Coronary artery (tissue), 2 donors: ENCODE measurements around the gene RAPGEFL1.

ENCODE experiments used
- DNase-seq: peaks from one replicate; pipeline ENCODE4 v3.0.0-alpha.2; 2017; ENCODE audit warnings: low spot score
- H3K27ac ChIP-seq, 2 donors: fragments of 200-600 bp; sonication (generic); one replicate each; pipeline ENCODE4 v1.5.1; 2016 to 2019
- H3K4me3 ChIP-seq: fragments of 200-600 bp; sonication (generic); 2 replicates; pipeline ENCODE4 v1.5.1; 2016; ENCODE audit warnings: mild to moderate bottlenecking, moderate library complexity
- TF ChIP-seq, protein P1 (sequence below): fragments of 200-600 bp; sonication (generic); IDR thresholded peaks from one replicate; pipeline ENCODE4 v1.5.1; 2019; ENCODE audit warnings: antibody characterized with exemption

The RAPGEFL1 gene

DNA sequence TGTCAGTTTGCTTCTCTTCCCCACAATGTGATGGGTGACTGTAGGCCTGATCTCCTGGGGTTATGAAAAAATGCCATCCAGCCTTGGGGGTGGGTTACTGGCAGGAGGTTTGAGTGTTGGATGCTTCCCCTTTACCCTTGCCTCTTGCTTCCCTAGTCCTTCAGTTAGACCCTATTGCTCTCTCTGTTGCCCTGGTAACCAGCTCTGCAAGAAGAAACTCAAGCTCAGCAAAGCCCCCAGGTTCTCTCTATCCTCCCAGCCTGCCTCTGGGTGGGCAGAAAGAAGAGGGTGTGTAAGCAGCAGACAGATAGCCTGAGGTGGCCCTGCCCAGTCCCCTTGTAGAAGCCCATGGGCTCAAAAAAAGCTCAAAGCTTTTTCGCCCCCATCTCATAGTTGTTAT, 2.8 kb upstream of the RAPGEFL1 start:
- TF ChIP-seq, protein P1, sequence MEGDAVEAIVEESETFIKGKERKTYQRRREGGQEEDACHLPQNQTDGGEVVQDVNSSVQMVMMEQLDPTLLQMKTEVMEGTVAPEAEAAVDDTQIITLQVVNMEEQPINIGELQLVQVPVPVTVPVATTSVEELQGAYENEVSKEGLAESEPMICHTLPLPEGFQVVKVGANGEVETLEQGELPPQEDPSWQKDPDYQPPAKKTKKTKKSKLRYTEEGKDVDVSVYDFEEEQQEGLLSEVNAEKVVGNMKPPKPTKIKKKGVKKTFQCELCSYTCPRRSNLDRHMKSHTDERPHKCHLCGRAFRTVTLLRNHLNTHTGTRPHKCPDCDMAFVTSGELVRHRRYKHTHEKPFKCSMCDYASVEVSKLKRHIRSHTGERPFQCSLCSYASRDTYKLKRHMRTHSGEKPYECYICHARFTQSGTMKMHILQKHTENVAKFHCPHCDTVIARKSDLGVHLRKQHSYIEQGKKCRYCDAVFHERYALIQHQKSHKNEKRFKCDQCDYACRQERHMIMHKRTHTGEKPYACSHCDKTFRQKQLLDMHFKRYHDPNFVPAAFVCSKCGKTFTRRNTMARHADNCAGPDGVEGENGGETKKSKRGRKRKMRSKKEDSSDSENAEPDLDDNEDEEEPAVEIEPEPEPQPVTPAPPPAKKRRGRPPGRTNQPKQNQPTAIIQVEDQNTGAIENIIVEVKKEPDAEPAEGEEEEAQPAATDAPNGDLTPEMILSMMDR: no peak
- Histone ChIP-seq H3K4me3 (no peak overlapping the region), H3K27ac (no peak overlapping the region)
- no peak for DNase-seq

DNA sequence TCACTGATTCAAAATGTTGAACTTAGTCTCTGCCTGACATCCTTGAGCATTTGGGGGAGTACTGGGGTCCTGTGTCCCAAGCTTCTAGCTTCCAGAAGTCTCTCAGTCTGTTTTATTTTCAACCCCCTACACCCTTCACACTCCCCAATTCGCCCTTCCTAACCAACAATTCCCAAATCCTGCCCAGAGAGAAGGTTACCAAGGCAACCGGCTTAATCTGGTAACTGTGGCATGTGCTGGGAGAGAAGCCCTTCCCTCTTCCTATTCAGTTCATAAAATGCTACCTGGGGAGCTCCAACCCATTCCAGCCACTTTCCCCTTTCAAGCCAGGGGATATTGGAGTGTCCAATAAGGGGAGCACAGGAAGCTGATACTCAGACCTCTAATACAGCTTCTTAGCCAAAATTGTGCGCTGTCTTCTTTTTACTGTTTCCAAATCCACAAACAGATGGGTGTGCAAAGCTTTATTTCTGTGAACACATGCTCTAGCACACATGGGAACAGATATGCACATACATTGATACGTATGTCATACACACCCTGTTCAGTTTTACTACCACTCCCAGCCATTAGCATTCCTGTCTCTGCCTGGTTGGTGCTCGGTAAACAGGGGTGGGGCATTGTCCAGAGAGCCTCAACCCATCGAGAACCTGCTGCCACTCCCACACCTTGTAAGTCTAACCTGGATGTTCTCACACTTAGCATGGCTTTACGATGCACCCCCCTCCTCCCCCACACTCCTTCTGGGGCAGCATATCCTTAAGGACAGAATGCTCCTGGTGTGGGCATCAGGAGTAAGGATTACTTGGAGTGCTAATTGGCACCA, 1.1 kb upstream of the RAPGEFL1 start:
- DNase-seq: no peak
- TF ChIP-seq, protein P1: no peak
- Histone ChIP-seq H3K27ac (no peak overlapping the region), H3K4me3 (no peak overlapping the region)

DNA sequence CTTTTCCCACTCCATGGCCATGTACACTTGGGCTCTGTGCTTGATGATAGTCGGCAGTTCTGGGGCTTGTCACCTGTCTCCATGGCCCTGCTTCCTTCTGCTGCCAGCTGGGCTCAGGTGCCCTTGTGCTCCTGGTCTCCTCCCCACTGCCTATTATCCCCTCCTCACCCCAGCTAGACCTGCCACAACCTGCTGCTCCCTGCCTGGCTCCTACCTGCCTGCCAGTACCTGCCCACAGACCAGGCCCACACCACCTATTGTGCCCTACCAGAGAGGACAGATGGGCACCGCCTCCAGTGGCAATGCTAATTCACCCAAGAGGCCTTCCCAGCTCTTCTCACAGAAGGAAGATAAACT, 538 bp upstream of the RAPGEFL1 start:
- DNase-seq: no peak
- Histone ChIP-seq H3K27ac (no peak overlapping the region), H3K4me3 (no peak overlapping the region)
- TF ChIP-seq, protein P1: no peak

DNA sequence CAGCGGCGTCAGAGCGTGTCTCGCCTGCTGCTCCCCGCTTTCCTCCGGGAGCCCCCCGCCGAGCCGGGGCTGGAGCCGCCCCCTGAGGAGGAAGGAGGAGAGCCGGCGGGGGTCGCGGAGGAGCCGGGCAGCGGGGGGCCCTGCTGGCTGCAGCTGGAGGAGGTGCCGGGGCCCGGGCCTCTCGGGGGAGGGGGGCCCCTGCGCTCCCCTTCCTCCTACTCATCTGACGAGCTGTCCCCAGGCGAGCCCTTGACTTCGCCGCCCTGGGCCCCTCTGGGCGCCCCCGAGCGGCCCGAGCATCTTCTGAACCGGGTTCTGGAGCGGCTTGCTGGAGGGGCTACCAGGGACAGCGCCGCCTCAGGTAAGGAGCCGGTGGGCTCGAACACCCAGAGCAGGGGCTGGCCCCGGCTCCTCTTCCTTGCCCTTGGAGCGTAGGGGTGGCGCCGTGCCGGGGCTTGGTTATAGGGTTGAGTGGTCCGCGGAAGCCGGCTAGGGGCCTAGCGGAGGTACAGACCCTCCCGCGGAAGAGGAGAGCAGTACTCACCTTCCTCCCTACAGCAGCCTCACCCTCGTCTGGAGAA, 841 bp downstream of the RAPGEFL1 start:
- DNase-seq: no peak
- TF ChIP-seq, protein P1: no peak
- Histone ChIP-seq H3K27ac (no peak overlapping the region), H3K4me3 (peak overlapping the region; percentile 68)

DNA sequence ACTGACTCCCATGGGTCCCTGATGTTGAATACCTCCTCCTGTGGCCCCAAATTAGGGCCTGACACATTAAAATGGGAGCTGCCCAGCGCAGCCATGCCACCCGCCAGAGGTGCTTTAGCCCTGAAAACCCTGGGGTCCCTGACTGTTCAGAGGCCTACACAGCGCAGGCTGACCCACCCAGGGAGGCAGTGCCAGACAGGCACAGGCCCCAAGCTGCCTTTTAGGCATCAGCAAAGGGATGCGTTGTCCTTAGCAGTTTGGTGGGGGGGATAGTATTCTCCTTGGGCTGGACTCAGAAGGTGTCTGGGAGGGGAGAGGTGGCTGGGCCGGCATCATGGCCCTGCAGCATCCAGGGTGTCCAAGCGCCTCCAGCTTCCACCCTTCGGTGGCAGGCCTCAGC, 1.4 kb downstream of the RAPGEFL1 start:
- DNase-seq: no peak
- H3K27ac ChIP-seq: no peak overlapping the region
- TF ChIP-seq, protein P1: no peak
- H3K4me3 ChIP-seq: no peak overlapping the region

DNA sequence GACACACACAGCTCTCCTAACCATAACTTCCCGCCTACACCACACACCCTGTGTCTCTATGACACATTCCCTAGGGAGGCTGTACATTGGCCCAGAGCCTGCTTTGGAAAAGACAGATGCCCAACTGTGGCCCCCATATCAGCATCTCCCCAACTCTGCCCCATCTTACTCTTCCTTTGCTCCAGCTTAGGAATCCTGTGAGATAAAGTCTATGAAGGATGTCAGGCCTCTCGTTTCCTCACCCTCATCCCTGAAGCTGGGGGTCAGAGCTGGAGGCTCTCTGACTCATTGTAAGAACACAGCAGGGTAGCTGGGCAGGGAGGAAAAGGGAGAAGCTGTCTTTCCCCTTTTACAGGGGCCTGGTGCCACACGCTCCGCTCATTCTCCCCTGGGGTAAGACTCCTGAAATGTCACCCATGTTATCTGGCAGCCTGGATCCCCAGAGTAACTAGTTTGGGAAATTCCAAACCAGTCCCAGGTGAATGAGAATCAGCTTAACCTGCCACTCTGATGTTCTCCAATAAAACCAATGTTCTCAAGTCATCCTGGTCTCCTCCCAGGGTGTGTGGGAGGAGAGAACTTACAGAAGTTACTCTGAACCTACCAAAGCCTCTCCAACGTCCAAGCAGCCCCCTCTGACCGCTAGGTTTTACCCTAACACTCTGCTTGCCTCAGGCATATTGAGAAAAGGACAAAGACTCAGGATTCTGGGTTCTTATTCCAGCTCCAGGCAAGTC, 2.8 kb downstream of the RAPGEFL1 start:
- DNase-seq: no peak
- H3K27ac ChIP-seq: no peak overlapping the region
- no peak overlapping the region for H3K4me3 ChIP-seq
- TF ChIP-seq, protein P1: no peak
